Natural killer cell (primary cell): ENCODE results near the gene OR4E2. TPM values are rescaled to one million over a fixed set of nuclear protein-coding genes. Genes with fewer than 3 reads are reported as not detected.

Experiments
- ATAC-seq, 3 donors: fragments of 150-1000 bp in 2 of 3; fragments of 200-7000 bp in 1 of 3; cut with Tn5 transposase; 1 replicate in 1 of 3; 2 replicates in 2 of 3; pipeline ENCODE4 v1.10.0; 2021; ENCODE audit warnings: mild to moderate bottlenecking in 2 of 3, moderate library complexity in 2 of 3
- DNase-seq, 2 donors: peaks; one replicate each; pipeline versions ENCODE4 v3.0.0 to v3.0.0-alpha.2; 2013 to 2021; ENCODE audit warnings: mixed read lengths in 1 of 2
- H3K27ac ChIP-seq: one replicate; pipeline ENCODE4 v1.5.1; 2013; ENCODE audit warnings: mild to moderate bottlenecking, low read length
- H3K27me3 ChIP-seq: one replicate; pipeline ENCODE4 v1.6.1; 2013; ENCODE audit warnings: low read length; ENCODE audit not compliant: control insufficient read depth, insufficient read depth
- H3K36me3 ChIP-seq: one replicate; pipeline ENCODE4 v1.6.1; 2013; ENCODE audit warnings: low read length; ENCODE audit not compliant: control insufficient read depth, insufficient read depth
- H3K4me1 ChIP-seq: one replicate; pipeline ENCODE4 v1.6.1; 2013; ENCODE audit warnings: low read length; ENCODE audit not compliant: control insufficient read depth, insufficient read depth
- H3K4me3 ChIP-seq: one replicate; pipeline ENCODE4 v1.5.1; 2013; ENCODE audit warnings: low read length
- H3K9me3 ChIP-seq: one replicate; pipeline ENCODE4 v1.6.1; 2013; ENCODE audit warnings: low read length; ENCODE audit not compliant: control insufficient read depth, insufficient read depth
- H3K27ac Mint-ChIP-seq, 2 donors: one replicate each; pipeline ENCODE4 v1.8.0; 2022; ENCODE audit warnings: mild to moderate bottlenecking in 2 of 2, mixed read lengths in 2 of 2, moderate library complexity in 1 of 2
- H3K27me3 Mint-ChIP-seq, 2 donors: one replicate each; pipeline ENCODE4 v1.8.0; 2022; ENCODE audit warnings: low read depth in 2 of 2, mixed read lengths in 2 of 2
- H3K36me3 Mint-ChIP-seq: one replicate; pipeline ENCODE4 v1.8.0; 2022; ENCODE audit warnings: mixed read lengths
- H3K4me1 Mint-ChIP-seq, 2 donors: one replicate each; pipeline ENCODE4 v1.8.0; 2022; ENCODE audit warnings: mixed read lengths in 2 of 2
- H3K4me3 Mint-ChIP-seq: one replicate; pipeline ENCODE4 v1.8.0; 2022; ENCODE audit warnings: mild to moderate bottlenecking, moderate library complexity, mixed read lengths
- H3K9me3 Mint-ChIP-seq, 2 donors: one replicate each; pipeline ENCODE4 v1.8.0; 2022; ENCODE audit warnings: mixed read lengths in 2 of 2
- WGBS: methylation state at CpG from one replicate; pipeline ENCODE4 v1.1.7; 2013; ENCODE audit warnings: missing lambda C conversion rate; ENCODE audit not compliant: insufficient coverage; 5-methylcytosine and 5-hydroxymethylcytosine counted together
- intact Hi-C: fragments of 100-400 bp; cut with micrococcal nuclease; formaldehyde crosslinking; loops from one replicate; pipeline ENCODE4 v1.14.2; 2022
- total RNA-seq, 4 donors: library from RNA; stranded (reverse); fragments of 120-200 nt in 1 of 4; gene quantifications; one replicate each; pipeline versions ENCODE4 v1.2.3 to v1.2.4, GENCODE V29; 2013 to 2022
- TF ChIP-seq, protein P1 (sequence below): fragments of 200-600 bp; IDR thresholded peaks from one replicate; pipeline ENCODE4 v1.8.0; 2022; ENCODE audit warnings: antibody characterized with exemption

OR4E2 gene
- total RNA-seq, 3 donors from 2014 or later (not counting 1 experiment from before 2014, with no cell fraction given), result not detected

DNA sequence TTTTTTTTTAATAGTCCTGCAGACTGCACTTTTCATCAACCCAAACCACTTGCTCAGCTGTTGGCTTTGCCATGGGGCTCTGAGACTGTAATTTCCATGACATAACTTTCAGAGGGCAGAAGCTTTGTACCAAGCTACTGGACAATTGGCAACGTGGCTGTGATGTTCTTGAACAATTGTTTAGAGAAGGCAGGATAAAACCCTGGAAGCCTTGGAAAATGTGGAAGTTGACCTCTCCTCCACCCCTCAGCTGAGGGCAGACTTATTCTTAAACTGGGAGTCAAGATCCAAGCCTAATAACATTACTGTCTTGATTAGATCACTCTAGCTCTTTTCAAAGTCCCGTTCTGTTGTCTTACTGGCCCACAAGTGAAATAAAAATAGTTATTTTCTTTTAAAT, 17.7 kb downstream of the OR4E2 start:
- peaks cover 6% of the 10 kb centered on the region for H3K27me3 ChIP-seq
- H3K27ac ChIP-seq, result no peak overlapping the region
- Mint-ChIP-seq H3K4me1 (no peaks in the 10 kb centered on the region), H3K36me3 (no peaks in the 10 kb centered on the region), H3K4me3 (no peak overlapping the region), H3K27ac (no peak overlapping the region), H3K27me3 (peaks cover 4 to 32% of the 10 kb centered on the region in 2 donors), H3K9me3 (no peaks in the 10 kb centered on the region)
- WGBS, result 67% methylated on average over 1 of the region's 2 CpGs
- no peaks in the 10 kb centered on the region for H3K36me3 ChIP-seq
- H3K9me3 ChIP-seq, result no peaks in the 10 kb centered on the region
- no peaks in the 10 kb centered on the region for H3K4me1 ChIP-seq
- no peak for DNase-seq
- no peak overlapping the region for H3K4me3 ChIP-seq
- TF ChIP-seq, protein P1, sequence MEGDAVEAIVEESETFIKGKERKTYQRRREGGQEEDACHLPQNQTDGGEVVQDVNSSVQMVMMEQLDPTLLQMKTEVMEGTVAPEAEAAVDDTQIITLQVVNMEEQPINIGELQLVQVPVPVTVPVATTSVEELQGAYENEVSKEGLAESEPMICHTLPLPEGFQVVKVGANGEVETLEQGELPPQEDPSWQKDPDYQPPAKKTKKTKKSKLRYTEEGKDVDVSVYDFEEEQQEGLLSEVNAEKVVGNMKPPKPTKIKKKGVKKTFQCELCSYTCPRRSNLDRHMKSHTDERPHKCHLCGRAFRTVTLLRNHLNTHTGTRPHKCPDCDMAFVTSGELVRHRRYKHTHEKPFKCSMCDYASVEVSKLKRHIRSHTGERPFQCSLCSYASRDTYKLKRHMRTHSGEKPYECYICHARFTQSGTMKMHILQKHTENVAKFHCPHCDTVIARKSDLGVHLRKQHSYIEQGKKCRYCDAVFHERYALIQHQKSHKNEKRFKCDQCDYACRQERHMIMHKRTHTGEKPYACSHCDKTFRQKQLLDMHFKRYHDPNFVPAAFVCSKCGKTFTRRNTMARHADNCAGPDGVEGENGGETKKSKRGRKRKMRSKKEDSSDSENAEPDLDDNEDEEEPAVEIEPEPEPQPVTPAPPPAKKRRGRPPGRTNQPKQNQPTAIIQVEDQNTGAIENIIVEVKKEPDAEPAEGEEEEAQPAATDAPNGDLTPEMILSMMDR, result no peak
- ATAC-seq, result no peak
- intact Hi-C loops, result no loop called here

DNA sequence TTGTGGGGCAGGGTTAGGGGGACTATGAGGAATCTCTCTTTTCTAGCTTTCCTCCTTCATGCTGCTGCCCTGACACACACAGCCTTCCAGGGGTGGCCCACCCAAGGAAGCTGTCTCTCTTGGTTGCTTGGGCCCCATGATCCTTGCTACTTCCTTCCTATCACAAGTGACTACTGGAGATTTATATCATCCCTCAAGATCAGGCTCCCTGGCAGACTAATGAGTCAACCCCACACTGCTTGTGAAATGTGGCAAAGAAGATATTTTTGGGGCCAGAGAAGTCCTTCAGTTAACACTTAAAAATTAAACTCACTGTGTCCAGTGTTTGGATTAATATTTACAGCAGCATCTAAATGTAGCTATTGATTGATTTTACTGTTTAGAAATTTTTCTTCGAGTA, 18.5 kb downstream of the OR4E2 start:
- no peak overlapping the region for H3K27ac Mint-ChIP-seq
- H3K4me3 Mint-ChIP-seq, result no peak overlapping the region
- TF ChIP-seq, protein P1, result no peak
- no peaks in the 10 kb centered on the region for H3K4me1 Mint-ChIP-seq
- H3K4me3 ChIP-seq, result no peak overlapping the region
- no peaks in the 10 kb centered on the region for H3K4me1 ChIP-seq
- DNase-seq, result no peak
- intact Hi-C loops, result no loop called here
- no peaks in the 10 kb centered on the region for H3K9me3 ChIP-seq
- H3K27me3 Mint-ChIP-seq, result peaks cover 4 to 32% of the 10 kb centered on the region in 2 donors
- no peak for ATAC-seq
- no peaks in the 10 kb centered on the region for H3K36me3 ChIP-seq
- H3K9me3 Mint-ChIP-seq, result no peaks in the 10 kb centered on the region
- 78% methylated on average over 1 of the region's 1 CpG for WGBS
- peaks cover 6% of the 10 kb centered on the region for H3K27me3 ChIP-seq
- H3K27ac ChIP-seq, result no peak overlapping the region
- no peaks in the 10 kb centered on the region for H3K36me3 Mint-ChIP-seq

DNA sequence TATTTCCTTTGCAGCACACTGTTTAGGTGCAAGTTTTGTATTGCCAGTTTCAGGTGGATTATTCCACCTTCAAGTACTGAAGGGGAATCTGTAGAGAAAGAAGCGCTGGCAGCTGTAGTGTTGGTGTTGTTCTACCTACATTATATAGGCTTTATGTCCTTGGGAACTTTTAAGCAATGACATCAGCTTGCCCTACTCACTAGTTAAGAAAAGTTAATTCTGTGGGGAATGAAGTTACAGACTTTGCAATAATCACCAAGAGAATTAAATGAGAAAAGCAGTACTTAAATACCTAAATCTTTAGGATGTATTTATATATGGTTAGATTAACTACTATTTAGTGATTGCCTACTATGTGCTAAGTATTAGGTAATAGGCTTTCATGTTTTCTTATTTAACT, 20.1 kb downstream of the OR4E2 start, which contains the start of gene OR4E1:
Gene OR4E1 (minus strand): TSS at position 101 of the 400 bp plus-strand sequence. CDS start 2,883 bp downstream, outside the sequence.
- Histone ChIP-seq H3K9me3 (no peaks in the 10 kb centered on the region), H3K27me3 (peaks cover 6% of the 10 kb centered on the region), H3K4me1 (no peaks in the 10 kb centered on the region), H3K4me3 (no peak within 1 kb of the TSS), H3K27ac (no peak within 1 kb of the TSS), H3K36me3 (no peaks in the 10 kb centered on the region)
- TF ChIP-seq, protein P1, result no peak
- no peak within 1 kb of the TSS for H3K27ac Mint-ChIP-seq
- no peaks in the 10 kb centered on the region for H3K9me3 Mint-ChIP-seq
- no peak within 1 kb of the TSS for H3K4me3 Mint-ChIP-seq
- H3K4me1 Mint-ChIP-seq, result no peaks in the 10 kb centered on the region
- intact Hi-C loops, result no loop called here
- 80% methylated on average over 1 of the region's 1 CpG for WGBS
- DNase-seq, result no peak
- ATAC-seq, result no peak
- H3K27me3 Mint-ChIP-seq, result peaks cover 13 to 45% of the 10 kb centered on the region in 2 donors
- H3K36me3 Mint-ChIP-seq, result no peaks in the 10 kb centered on the region

DNA sequence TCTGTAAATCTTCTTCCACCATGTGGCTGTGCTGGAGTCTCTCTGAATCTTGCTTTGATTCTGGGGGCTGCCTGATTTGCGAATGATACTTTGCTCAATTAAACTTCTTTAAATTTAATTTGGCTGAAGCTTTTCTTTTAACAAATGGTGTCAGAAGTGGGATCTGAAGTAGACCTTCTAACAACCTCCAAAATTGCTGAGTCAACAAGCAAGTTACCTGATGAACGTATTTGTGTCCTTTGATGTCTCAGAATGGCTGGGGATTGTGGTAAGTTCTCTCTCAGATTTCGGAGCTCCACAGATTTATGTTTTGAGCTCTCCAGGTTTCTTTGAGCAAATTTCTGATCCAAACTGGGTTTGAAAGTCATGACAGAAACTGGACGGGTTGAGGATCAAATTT, 21.9 kb downstream of the OR4E2 start:
- no peaks in the 10 kb centered on the region for H3K9me3 Mint-ChIP-seq
- ATAC-seq (no peak), DNase-seq (no peak)
- H3K4me3 ChIP-seq, result no peak overlapping the region
- TF ChIP-seq, protein P1, result no peak
- H3K27me3 Mint-ChIP-seq, result peaks cover 11 to 28% of the 10 kb centered on the region in 2 donors
- H3K36me3 ChIP-seq, result no peaks in the 10 kb centered on the region
- H3K4me1 ChIP-seq, result no peaks in the 10 kb centered on the region
- H3K27ac ChIP-seq, result no peak overlapping the region
- H3K27ac Mint-ChIP-seq, result no peak overlapping the region
- no peak overlapping the region for H3K4me3 Mint-ChIP-seq
- no peaks in the 10 kb centered on the region for H3K9me3 ChIP-seq
- H3K27me3 ChIP-seq, result peaks cover 6% of the 10 kb centered on the region
- H3K36me3 Mint-ChIP-seq, result no peaks in the 10 kb centered on the region
- no peaks in the 10 kb centered on the region for H3K4me1 Mint-ChIP-seq
- intact Hi-C loops, result no loop called here
- 91% methylated on average over 4 of the region's 4 CpGs for WGBS
